Vagina (tissue), 2 donors: ENCODE measurements around the gene DDX23.

Source experiments
- POLR2A ChIP-seq, 2 donors: fragments of 450-650 bp; IDR thresholded peaks; one replicate each; pipeline ENCODE4 v1.6.1; 2017; ENCODE audit warnings: antibody characterized with exemption in 2 of 2, mild to moderate bottlenecking in 2 of 2, moderate library complexity in 2 of 2
- TF ChIP-seq, protein P1 (sequence below), 3 experiments: fragments of 450-650 bp in 2 of 3; fragments of 200-600 bp in 1 of 3; sonication (generic) in 1 of 3; IDR thresholded peaks; one replicate each; pipeline ENCODE4 v1.5.1; 2017 to 2019; ENCODE audit warnings: antibody characterized with exemption in 3 of 3, mild to moderate bottlenecking in 2 of 3, moderate library complexity in 2 of 3

DNA sequence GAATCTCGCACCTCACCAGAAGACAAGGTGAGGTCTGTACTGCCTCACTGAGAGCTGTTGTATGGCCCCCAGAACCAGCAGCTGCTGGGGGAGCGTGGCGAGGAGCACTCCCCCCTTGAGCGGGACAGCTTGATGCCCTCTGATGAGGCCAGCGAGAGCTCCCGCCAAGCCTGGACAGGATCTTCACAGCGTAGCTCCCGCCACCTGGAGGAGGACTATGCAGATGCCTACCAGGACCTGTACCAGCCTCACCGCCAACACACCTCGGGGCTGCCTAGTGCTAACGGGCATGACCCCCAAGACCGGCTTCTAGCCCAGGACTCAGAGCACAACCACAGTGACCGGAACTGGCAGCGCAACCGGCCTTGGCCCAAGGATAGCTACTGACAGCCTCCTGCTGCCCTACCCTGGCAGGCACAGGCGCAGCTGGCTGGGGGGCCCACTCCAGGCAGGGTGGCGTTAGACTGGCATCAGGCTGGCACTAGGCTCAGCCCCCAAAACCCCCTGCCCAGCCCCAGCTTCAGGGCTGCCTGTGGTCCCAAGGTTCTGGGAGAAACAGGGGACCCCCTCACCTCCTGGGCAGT lies 24.4 kb downstream of the DDX23 start:
- TF ChIP-seq, protein P1, sequence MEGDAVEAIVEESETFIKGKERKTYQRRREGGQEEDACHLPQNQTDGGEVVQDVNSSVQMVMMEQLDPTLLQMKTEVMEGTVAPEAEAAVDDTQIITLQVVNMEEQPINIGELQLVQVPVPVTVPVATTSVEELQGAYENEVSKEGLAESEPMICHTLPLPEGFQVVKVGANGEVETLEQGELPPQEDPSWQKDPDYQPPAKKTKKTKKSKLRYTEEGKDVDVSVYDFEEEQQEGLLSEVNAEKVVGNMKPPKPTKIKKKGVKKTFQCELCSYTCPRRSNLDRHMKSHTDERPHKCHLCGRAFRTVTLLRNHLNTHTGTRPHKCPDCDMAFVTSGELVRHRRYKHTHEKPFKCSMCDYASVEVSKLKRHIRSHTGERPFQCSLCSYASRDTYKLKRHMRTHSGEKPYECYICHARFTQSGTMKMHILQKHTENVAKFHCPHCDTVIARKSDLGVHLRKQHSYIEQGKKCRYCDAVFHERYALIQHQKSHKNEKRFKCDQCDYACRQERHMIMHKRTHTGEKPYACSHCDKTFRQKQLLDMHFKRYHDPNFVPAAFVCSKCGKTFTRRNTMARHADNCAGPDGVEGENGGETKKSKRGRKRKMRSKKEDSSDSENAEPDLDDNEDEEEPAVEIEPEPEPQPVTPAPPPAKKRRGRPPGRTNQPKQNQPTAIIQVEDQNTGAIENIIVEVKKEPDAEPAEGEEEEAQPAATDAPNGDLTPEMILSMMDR (IDR thresholded peaks at IDR 0.05), result no peak
- TF ChIP-seq POLR2A (IDR thresholded peaks at IDR 0.05), result no peak
